ENCODE data around the gene BATF3. TPM values are rescaled to one million over a fixed set of nuclear protein-coding genes. Genes with fewer than 3 reads are reported as not detected.
"Not testable (repeated sequence)": the region's sequence is repeated elsewhere in the genome, so short reads cannot be mapped to it uniquely, and the experiment has no call there.

The BATF3 gene
- total and polyA plus RNA-seq, 5 donors from 2014 or later: 1.6 to 4.4 (median 2.6) TPM

DNA sequence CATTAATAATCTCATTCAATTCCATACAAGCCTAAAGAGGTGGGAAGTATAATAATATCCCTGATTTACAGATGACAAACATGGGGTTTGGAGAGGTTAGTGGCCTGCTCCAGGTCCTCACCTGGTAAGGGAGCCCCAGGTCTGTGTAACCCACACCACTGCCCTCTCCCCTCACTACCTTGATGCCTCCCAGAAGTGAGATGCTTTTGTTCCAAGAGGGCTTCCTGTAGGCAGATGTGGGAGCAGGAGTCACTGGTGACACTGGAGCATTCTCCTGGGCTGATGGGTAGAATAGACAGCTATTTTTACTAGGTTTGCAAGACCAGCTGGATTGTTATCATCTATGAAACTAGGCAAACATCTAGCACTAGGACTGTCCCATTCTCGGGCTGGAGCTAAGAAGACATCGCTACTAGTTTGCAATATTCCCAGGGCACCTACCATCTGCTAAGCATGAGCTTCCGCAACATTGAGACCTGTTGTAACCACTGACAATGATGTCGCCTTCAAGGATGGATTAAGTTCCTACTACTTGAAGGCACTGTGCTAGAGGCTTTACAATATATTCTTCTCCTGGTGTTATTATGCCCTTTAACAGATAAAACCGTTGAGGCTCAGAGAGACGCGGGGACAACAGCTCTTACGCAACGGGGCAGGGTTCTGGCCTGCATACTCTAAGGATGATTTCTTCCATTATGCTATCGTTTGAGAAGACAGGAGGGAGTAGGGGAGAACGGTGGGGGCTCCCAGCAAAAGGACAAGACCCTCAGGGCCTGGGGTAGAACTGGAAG lies 35.0 kb downstream of the BATF3 start:
- Histone ChIP-seq H3K9me3 (ENCODE audit: control insufficient read depth in 2 of 2, low read length in 2 of 2) (no peaks in the 10 kb centered on the region), H3K4me1 (ENCODE audit: control insufficient read depth, insufficient read depth, low read length, poor library complexity, severe bottlenecking) (peaks cover 10% of the 10 kb centered on the region), H3K36me3 (ENCODE audit: control insufficient read depth, insufficient read depth, low read length) (no peaks in the 10 kb centered on the region), H3K27me3 (ENCODE audit: control insufficient read depth, insufficient read depth, low read length) (no peaks in the 10 kb centered on the region), H3K4me3 (ENCODE audit: low read depth, low read length) (no peak overlapping the region), H3K27ac (ENCODE audit: insufficient read depth, low read length, poor library complexity, severe bottlenecking) (no peak overlapping the region)
- no peaks in the 10 kb centered on the region for H3K9me3 Mint-ChIP-seq
- DNase-seq: peak in 1 of 3 donors; percentile 1
- no peak overlapping the region for H3K27ac Mint-ChIP-seq
- H3K4me3 Mint-ChIP-seq: peak overlapping the region in 1 of 4 donors; percentile 65
- ATAC-seq (ENCODE audit: low read depth in 2 of 2): no peak
- no peaks in the 10 kb centered on the region for H3K36me3 Mint-ChIP-seq
- peaks cover 4% of the 10 kb centered on the region for H3K27me3 Mint-ChIP-seq
- H3K4me1 Mint-ChIP-seq: peaks cover 10 to 24% (median 12%) of the 10 kb centered on the region in 4 donors

DNA sequence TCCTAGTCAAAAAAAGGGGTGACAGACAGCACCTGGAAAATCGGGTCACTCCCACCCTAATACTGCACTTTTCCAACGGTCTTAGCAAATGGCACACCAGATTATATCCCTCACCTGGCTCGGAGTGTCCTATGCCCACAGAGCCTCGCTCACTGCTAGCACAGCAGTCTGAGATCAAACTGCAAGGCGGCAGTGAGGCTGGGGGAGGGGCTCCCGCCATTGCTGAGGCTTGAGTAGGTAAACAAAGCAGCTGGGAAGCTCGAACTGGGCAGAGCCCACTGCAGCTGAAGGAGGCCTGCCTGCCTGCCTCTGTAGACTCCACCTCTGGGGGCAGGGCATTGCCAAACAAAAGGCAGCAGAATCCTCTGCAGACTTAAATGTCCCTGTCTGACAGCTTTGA lies 41.4 kb downstream of the BATF3 start:
- H3K27ac Mint-ChIP-seq; H3K27me3 ChIP-seq (ENCODE audit: control insufficient read depth, insufficient read depth, low read length); H3K4me1 ChIP-seq (ENCODE audit: control insufficient read depth, insufficient read depth, low read length, poor library complexity, severe bottlenecking); H3K9me3 ChIP-seq (ENCODE audit: control insufficient read depth in 2 of 2, low read length in 2 of 2); DNase-seq; ATAC-seq (ENCODE audit: low read depth in 2 of 2); H3K27ac ChIP-seq (ENCODE audit: insufficient read depth, low read length, poor library complexity, severe bottlenecking); H3K36me3 Mint-ChIP-seq; H3K9me3 Mint-ChIP-seq; H3K4me3 ChIP-seq (ENCODE audit: low read depth, low read length); H3K4me1 Mint-ChIP-seq; H3K36me3 ChIP-seq (ENCODE audit: control insufficient read depth, insufficient read depth, low read length); H3K4me3 Mint-ChIP-seq: not testable (repeated sequence)
- H3K27me3 Mint-ChIP-seq: peaks cover 11% of the 10 kb centered on the region

DNA sequence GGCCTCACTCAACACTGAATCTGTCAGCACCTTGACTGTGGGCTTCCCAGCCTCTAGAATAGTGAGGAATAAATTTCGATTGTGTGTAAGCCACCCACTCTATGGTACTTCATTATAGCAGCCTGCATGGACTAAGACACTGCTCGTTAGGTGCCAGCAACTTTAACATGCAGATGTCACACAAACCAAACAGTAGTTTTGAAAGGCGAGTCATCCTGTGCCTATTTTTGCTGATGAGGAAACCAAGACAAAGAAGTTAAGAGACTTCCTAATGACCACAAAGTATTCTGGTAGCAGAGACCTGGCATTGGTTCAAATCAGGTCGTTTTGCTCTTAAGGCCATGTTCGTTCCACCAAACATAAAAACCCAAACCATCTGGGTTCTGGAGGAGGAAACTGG lies 42.9 kb downstream of the BATF3 start:
- Mint-ChIP-seq H3K4me1 (no peaks in the 10 kb centered on the region), H3K27ac (no peak overlapping the region)
- no peak for ATAC-seq (ENCODE audit: low read depth in 2 of 2)

DNA sequence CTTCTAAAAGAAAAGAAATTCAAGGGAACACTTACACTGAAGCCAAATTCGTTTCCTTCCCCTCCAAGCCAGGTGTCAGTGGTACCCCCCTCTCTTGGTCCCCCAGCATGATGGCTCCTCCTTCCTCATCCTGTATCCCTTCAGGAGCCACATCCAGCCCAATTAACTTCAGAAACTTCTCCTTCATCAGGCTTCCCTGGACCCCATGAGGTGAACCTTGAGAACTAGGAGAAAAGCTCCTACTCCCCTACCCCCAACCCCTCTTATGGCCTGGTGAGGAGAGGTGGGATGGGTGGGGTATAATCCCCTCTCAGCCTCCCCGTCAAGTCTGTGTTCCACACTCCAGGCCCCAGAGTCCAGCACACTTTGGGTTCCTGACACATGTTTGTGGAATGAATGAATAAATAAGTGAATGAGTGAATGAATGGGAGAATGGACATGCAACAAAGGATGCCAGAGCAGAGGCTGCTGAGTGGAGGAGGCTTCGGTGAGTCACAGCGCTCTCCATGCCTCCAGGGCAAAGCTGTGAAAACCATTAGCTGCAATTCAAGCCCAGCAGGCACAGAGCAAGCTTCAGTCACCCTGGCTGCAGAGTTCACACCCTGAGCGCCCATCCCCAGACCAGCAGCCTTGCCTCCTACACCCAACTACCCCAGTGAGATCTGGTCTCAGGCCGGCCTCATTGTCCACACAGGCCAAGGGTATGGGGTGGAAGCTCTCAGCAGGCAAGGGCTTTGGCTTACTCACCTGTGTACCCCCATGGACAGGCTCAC lies 43.8 kb downstream of the BATF3 start:
- no peak for ATAC-seq (ENCODE audit: low read depth in 2 of 2)
- no peaks in the 10 kb centered on the region for H3K27me3 ChIP-seq (ENCODE audit: control insufficient read depth, insufficient read depth, low read length)
- Mint-ChIP-seq H3K36me3 (no peaks in the 10 kb centered on the region), H3K4me3 (no peak overlapping the region), H3K4me1 (no peaks in the 10 kb centered on the region), H3K9me3 (peaks cover 0 to 2% (median 0%) of the 10 kb centered on the region in 7 donors), H3K27ac (no peak overlapping the region), H3K27me3 (peaks cover 11% of the 10 kb centered on the region)
- no peaks in the 10 kb centered on the region for H3K9me3 ChIP-seq (ENCODE audit: control insufficient read depth in 2 of 2, low read length in 2 of 2)
- H3K27ac ChIP-seq (ENCODE audit: insufficient read depth, low read length, poor library complexity, severe bottlenecking): no peak overlapping the region
- H3K4me3 ChIP-seq (ENCODE audit: low read depth, low read length): no peak overlapping the region
- no peaks in the 10 kb centered on the region for H3K4me1 ChIP-seq (ENCODE audit: control insufficient read depth, insufficient read depth, low read length, poor library complexity, severe bottlenecking)
- no peaks in the 10 kb centered on the region for H3K36me3 ChIP-seq (ENCODE audit: control insufficient read depth, insufficient read depth, low read length)
- no peak for DNase-seq

More for the DNA sequence above, 42.9 kb downstream of the BATF3 start:
- no peak overlapping the region for H3K27ac ChIP-seq (ENCODE audit: insufficient read depth, low read length, poor library complexity, severe bottlenecking)
- no peaks in the 10 kb centered on the region for H3K9me3 ChIP-seq (ENCODE audit: control insufficient read depth in 2 of 2, low read length in 2 of 2)
- Mint-ChIP-seq H3K36me3 (no peaks in the 10 kb centered on the region), H3K4me3 (no peak overlapping the region), H3K27me3 (peaks cover 11% of the 10 kb centered on the region), H3K9me3 (peaks cover 0 to 2% (median 0%) of the 10 kb centered on the region in 7 donors)
- no peak for DNase-seq
- H3K4me1 ChIP-seq (ENCODE audit: control insufficient read depth, insufficient read depth, low read length, poor library complexity, severe bottlenecking): no peaks in the 10 kb centered on the region
- no peak overlapping the region for H3K4me3 ChIP-seq (ENCODE audit: low read depth, low read length)
- no peaks in the 10 kb centered on the region for H3K27me3 ChIP-seq (ENCODE audit: control insufficient read depth, insufficient read depth, low read length)
- no peaks in the 10 kb centered on the region for H3K36me3 ChIP-seq (ENCODE audit: control insufficient read depth, insufficient read depth, low read length)

DNA sequence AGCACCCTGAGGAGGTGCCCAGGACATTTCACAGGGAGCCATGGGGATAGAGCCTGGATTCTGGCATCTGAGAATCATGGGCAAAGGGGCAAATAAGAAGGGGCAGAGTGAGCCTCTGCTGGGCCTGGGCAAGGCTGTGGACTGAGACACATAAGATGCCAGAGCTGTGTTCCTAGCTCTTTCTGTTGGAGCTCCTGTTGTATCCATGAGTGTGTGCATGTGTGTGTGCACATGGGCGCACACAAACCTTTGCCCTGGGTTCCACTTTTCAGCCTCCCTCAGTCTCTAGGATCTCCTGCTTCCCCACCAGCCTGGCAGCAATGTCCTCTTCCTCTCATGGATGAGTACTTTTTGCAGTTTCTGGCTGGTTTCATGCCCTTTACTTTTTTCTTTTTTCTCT lies 47.0 kb downstream of the BATF3 start:
- Histone ChIP-seq H3K9me3 (ENCODE audit: control insufficient read depth in 2 of 2, low read length in 2 of 2) (no peaks in the 10 kb centered on the region), H3K4me1 (ENCODE audit: control insufficient read depth, insufficient read depth, low read length, poor library complexity, severe bottlenecking) (no peaks in the 10 kb centered on the region), H3K27me3 (ENCODE audit: control insufficient read depth, insufficient read depth, low read length) (no peaks in the 10 kb centered on the region), H3K27ac (ENCODE audit: insufficient read depth, low read length, poor library complexity, severe bottlenecking) (no peak overlapping the region), H3K4me3 (ENCODE audit: low read depth, low read length) (no peak overlapping the region), H3K36me3 (ENCODE audit: control insufficient read depth, insufficient read depth, low read length) (no peaks in the 10 kb centered on the region)
- Mint-ChIP-seq H3K27ac (no peak overlapping the region), H3K4me1 (no peaks in the 10 kb centered on the region), H3K27me3 (peaks cover 5% of the 10 kb centered on the region), H3K9me3 (peaks cover 0 to 2% (median 0%) of the 10 kb centered on the region in 7 donors), H3K4me3 (no peak overlapping the region), H3K36me3 (no peaks in the 10 kb centered on the region)
- DNase-seq (no peak), ATAC-seq (ENCODE audit: low read depth in 2 of 2) (no peak)

DNA sequence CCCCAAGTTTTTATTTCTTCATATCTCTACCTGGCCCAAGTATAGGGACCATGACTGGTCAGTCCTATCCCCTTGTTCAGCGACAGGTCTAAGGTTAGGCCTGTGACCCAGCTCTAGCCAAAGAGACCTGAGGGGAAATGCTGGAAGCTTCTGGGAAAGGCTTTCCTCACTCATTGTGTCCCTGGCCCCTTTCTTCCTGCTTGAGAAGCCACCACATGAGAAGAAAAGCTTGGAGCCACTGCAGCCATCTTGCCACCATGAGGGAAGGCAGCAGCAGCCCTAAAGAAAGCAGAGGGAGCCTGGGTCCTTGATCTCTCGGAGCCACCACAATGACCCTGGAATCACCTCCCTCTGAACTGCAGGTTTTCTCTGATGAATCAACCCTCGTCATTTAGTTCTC lies 47.7 kb downstream of the BATF3 start:
- Mint-ChIP-seq H3K27ac (no peak overlapping the region), H3K4me3 (no peak overlapping the region)
- no peaks in the 10 kb centered on the region for H3K36me3 ChIP-seq (ENCODE audit: control insufficient read depth, insufficient read depth, low read length)

DNA sequence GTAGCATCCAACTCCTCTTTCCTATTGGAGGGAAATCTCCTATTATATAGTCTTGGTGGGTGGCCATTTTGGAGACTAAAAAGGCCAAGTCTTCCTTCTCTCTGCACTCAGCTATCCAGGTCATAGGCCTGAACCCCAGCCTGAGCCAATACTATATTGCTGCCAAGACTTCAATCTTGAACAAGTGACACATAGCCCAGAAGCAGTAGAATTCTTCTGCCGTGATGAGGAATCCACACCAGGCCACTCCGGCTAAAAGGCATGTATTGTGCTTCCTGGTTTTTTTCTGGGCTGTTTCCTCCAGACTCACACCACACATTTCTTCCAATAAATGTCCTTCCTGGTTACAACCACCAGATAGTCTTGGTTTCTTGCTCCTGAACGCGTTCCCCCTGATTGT lies 48.1 kb downstream of the BATF3 start:
- Mint-ChIP-seq H3K4me1 (no peaks in the 10 kb centered on the region), H3K27me3 (no peaks in the 10 kb centered on the region), H3K9me3 (peaks cover 0 to 2% (median 0%) of the 10 kb centered on the region in 7 donors), H3K36me3 (no peaks in the 10 kb centered on the region), H3K4me3 (no peak overlapping the region), H3K27ac (no peak overlapping the region)
- no peak overlapping the region for H3K4me3 ChIP-seq (ENCODE audit: low read depth, low read length)
- ATAC-seq (ENCODE audit: low read depth in 2 of 2): no peak
- DNase-seq: no peak
- no peaks in the 10 kb centered on the region for H3K9me3 ChIP-seq (ENCODE audit: control insufficient read depth in 2 of 2, low read length in 2 of 2)
- no peaks in the 10 kb centered on the region for H3K36me3 ChIP-seq (ENCODE audit: control insufficient read depth, insufficient read depth, low read length)
- H3K4me1 ChIP-seq (ENCODE audit: control insufficient read depth, insufficient read depth, low read length, poor library complexity, severe bottlenecking): no peaks in the 10 kb centered on the region
- no peak overlapping the region for H3K27ac ChIP-seq (ENCODE audit: insufficient read depth, low read length, poor library complexity, severe bottlenecking)
- no peaks in the 10 kb centered on the region for H3K27me3 ChIP-seq (ENCODE audit: control insufficient read depth, insufficient read depth, low read length)

More for the DNA sequence above, 47.7 kb downstream of the BATF3 start:
- H3K27me3 ChIP-seq (ENCODE audit: control insufficient read depth, insufficient read depth, low read length): no peaks in the 10 kb centered on the region
- Mint-ChIP-seq H3K9me3 (peaks cover 0 to 2% (median 0%) of the 10 kb centered on the region in 7 donors), H3K4me1 (no peaks in the 10 kb centered on the region), H3K36me3 (no peaks in the 10 kb centered on the region), H3K27me3 (no peaks in the 10 kb centered on the region)
- no peak overlapping the region for H3K4me3 ChIP-seq (ENCODE audit: low read depth, low read length)
- no peaks in the 10 kb centered on the region for H3K4me1 ChIP-seq (ENCODE audit: control insufficient read depth, insufficient read depth, low read length, poor library complexity, severe bottlenecking)
- no peak for ATAC-seq (ENCODE audit: low read depth in 2 of 2)
- H3K9me3 ChIP-seq (ENCODE audit: control insufficient read depth in 2 of 2, low read length in 2 of 2): no peaks in the 10 kb centered on the region
- no peak overlapping the region for H3K27ac ChIP-seq (ENCODE audit: insufficient read depth, low read length, poor library complexity, severe bottlenecking)
- no peak for DNase-seq
